ENCODE results near the gene TK2.
"Not testable (repeated sequence)": the region's sequence is repeated elsewhere in the genome, so short reads cannot be mapped to it uniquely, and the experiment has no call there.

The TK2 gene

GRCh38 chr16:66574081-66574480 lies 24.2 kb upstream of the TK2 start:
- no peak for DNase-seq (ENCODE audit: low read depth in 2 of 2)

- no peak for DNase-seq (ENCODE audit: low read depth in 2 of 2)
Measured at GRCh38 chr16:66572356-66572755, 22.4 kb upstream of the TK2 start.

DNA sequence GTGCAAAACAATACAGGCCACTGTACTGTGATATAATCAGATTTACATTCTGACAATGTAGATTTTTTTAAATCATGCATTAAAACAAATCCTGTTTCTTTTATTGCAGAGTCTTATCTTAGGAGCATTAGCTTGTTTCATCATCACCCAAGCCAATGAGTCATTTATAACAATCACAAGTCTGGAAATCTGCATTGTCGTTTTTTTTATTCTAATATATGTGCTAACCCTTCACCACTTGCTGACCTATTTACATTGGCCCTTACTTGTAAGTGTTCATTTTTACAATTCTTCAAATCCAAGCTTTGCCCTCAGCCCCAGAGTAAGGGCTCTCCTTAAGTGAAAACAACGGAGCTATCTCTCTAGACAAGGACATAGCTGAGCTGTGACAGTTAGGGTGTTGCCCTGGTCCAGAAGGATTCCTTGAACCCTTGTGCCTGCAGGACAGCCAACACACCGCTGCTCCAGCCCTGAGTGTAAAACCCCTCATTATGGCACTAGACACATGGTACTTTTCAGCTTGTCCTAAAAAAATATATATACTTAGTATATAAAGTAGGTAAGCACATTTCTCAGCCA lies 20.0 kb upstream of the TK2 start:
- DNase-seq (ENCODE audit: low read depth in 2 of 2), result no peak

GRCh38 chr16:66569131-66569530 lies 19.2 kb upstream of the TK2 start:
- no peak for DNase-seq (ENCODE audit: low read depth in 2 of 2)

DNA sequence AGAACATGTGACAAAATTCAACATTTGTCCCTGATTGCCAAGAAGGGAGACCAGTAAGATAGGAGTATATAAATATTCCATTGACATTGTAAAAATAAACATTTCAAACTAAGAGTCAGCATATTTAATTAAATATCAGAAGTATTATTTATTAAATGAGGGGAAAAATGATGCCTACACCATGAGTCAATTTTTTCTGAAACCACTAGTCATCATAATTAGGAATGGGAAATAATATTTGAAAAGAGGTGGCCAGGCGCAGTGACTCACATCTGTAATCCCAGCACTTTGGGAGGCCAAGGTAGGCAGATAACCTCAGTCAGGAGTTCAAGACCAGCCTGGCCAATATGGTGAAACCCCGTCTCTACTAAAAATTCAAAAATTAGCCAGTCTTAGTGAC lies 18.4 kb upstream of the TK2 start:
- no peak for DNase-seq (ENCODE audit: low read depth in 2 of 2)

- not testable (repeated sequence) for DNase-seq (ENCODE audit: low read depth in 2 of 2)
Measured at GRCh38 chr16:66567270-66567669, 17.3 kb upstream of the TK2 start.

- DNase-seq (ENCODE audit: low read depth in 2 of 2), result no peak
Measured at GRCh38 chr16:66566051-66566901, 16.4 kb upstream of the TK2 start, which contains the start of gene CMTM1. CMTM1 (plus strand) TSS chr16:66566439; CDS start chr16:66566514, 75 bp downstream.

GRCh38 chr16:66563574-66564334 lies 13.8 kb upstream of the TK2 start:
- DNase-seq (ENCODE audit: low read depth in 2 of 2), result no peak

DNA sequence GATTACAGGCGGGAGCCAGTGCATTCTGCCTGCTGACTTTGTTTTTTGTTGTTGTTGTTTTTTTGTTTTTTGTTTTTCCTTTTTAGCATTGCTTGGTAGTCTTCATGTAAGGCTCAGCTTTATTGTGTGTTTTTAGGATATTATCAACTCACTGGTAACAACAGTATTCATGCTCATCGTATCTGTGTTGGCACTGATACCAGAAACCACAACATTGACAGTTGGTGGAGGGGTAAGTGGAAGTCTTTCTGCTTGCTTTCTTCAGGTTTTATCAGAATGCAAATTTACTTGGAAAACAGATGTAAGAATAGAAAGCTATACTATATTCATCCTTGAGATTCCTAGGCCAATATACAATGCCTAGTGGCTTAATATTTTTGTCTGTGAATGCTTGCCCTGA lies 13.1 kb upstream of the TK2 start:
- DNase-seq (ENCODE audit: low read depth in 2 of 2), result no peak

DNA sequence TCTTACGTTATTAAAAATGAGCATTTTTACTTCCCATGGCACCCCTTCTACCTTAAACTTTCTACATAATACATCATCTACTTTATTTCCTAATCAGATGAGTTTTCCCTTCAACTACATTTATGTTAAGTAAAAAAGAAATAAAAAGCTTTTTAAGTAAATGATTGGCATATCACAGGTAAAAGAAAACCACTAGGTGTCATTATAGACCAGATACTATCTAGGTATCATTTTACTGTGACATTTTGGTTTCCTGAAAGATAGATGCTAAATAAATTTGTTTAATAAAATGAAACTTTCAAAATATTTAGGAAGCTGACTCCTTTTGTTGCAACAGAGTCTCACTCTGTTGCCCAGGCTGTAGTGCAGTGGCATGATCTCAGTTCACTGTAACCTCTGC lies 12.5 kb upstream of the TK2 start:
- DNase-seq (ENCODE audit: low read depth in 2 of 2), result no peak

DNA sequence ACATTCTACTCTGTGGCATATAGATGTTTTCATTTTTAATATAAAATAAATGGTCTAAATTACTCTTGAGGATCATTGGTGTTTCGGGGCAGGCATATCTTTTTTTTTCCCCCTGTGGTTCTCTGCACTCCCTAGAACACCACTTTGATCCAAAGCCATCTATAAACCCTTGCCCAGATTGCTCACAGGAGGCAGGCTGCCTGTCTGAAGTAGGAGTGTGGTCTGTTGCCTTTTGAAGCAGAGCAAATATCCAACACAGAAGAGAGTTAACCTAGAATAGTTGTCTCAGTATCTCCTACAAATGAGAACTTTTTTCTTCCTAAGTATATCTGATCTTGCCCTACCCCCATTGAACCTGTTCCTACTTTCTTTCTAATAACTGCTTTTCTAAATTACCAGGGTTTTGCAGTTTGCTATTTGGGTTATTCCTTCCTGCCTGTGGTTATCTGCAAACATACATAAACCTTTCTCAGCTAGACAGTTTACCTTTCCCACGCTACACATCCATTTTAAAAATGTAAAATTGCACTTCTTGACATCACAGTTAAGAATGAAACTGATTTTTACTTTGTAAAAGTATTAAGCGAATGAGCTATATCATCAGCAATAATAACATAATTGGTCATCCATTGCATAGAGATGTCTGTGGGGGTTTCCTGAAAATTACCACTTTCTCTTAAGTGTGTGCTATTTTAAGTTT lies 11.6 kb upstream of the TK2 start:
- DNase-seq (ENCODE audit: low read depth in 2 of 2), result no peak

DNA sequence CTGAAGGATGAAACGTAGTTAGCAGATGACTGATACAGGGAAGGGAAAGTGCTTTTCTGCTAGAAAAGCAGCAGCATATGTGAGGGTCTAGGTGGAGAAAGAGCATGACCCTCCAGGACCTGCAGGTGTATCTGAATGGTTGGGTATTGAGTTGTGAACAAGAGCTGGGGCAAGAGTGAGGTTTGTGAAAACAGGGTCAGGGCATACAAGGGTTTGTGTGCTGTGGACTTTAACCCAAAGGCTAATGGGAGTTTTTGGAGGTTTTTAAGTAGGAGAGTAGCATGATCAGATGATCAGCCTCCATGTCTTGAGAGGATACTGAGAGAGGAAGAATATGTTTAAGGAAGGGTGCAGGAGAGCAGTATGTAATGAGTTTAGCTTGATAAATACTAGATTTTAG lies 10.2 kb upstream of the TK2 start:
- DNase-seq (ENCODE audit: low read depth in 2 of 2), result no peak

- DNase-seq (ENCODE audit: low read depth in 2 of 2), result no peak
Measured at GRCh38 chr16:66554495-66554894, 4.6 kb upstream of the TK2 start.

GRCh38 chr16:66554021-66554420 lies 4.1 kb upstream of the TK2 start:
- no peak for DNase-seq (ENCODE audit: low read depth in 2 of 2)

- DNase-seq (ENCODE audit: low read depth in 2 of 2), result no peak
Measured at GRCh38 chr16:66553223-66553622, 3.3 kb upstream of the TK2 start.

- peak; percentile 86 to 90 for DNase-seq (ENCODE audit: low read depth in 2 of 2)
Measured at GRCh38 chr16:66552286-66553177, 2.6 kb upstream of the TK2 start, which contains the start of gene CKLF. CKLF (plus strand) TSS chr16:66552576; CDS start chr16:66552716, 140 bp downstream.

- no peak for DNase-seq (ENCODE audit: low read depth in 2 of 2)
Measured at GRCh38 chr16:66551788-66552285, 1.9 kb upstream of the TK2 start.

GRCh38 chr16:66551348-66551759 lies 1.4 kb upstream of the TK2 start:
- DNase-seq (ENCODE audit: low read depth in 2 of 2), result peak; percentile 51 to 55

DNA sequence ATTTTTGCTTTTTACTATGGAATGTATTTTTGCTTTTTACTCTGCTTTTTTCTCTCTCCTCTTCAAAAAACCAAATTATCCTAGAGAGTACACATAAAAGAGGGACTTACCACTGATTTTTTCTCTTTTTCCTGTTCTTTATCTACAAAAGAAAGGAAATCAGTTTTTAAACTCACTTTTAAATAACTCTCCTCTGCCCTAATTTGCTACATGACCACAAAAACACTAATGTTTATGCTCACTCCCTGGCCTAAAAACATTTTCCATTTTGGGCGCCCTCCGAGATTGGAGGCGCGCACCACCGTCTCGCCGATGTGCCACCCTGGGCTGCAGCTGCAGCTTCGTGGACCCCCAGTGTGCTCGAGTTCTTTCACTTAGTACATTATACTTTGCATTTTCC lies 1.1 kb downstream of the TK2 start:
- no peak for DNase-seq (ENCODE audit: low read depth in 2 of 2)

DNA sequence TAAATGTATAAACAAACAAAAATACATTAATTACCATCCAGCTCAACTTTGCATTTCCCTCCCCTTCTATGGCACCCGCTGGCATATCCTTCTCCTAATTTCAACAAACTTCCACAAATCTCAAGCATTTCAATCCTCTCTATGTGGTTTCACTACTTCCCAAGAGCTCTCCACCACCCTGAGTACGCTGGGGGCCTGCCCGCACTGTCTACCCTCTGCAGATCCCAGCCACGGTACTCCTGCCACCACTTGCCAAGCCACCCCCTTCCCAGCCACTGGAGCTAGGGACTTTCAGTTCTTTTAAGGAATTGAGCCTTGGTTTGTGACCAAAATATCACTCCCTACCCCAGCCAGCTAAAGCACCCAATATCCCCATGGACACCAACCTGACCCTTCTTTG lies 1.9 kb downstream of the TK2 start:
- no peak for DNase-seq (ENCODE audit: low read depth in 2 of 2)
